Measurements from ENCODE around the gene CEP290. TPM values are rescaled to one million over a fixed set of nuclear protein-coding genes. Genes with fewer than 3 reads are reported as not detected.
A peak's percentile ranks its signal among the peaks of the same experiment; 100 is the strongest.
"Not testable (repeated sequence)": the region's sequence is repeated elsewhere in the genome, so short reads cannot be mapped to it uniquely, and the experiment has no call there.

Gene CEP290
- total and polyA plus RNA-seq, 7 experiments from 2014 or later = 4.4 to 29.5 (median 15.1) TPM

GRCh38 chr12:88144546-88145468 lies 2.9 kb upstream of the CEP290 start:
- Mint-ChIP-seq H3K4me3 (peak overlapping the region in 6 of 10 donors; percentile 19 to 100 (median 70)), H3K4me1 (peaks cover 17 to 71% (median 49%) of the 10 kb centered on the region in 7 donors)
- CTCF ChIA-PET = no interaction called here

GRCh38 chr12:88144037-88144436 lies 2.1 kb upstream of the CEP290 start:
- Mint-ChIP-seq H3K36me3 (peaks cover 0 to 10% (median 3%) of the 10 kb centered on the region in 5 donors), H3K27me3 (no peaks in the 10 kb centered on the region), H3K4me1 (peaks cover 13 to 69% (median 48%) of the 10 kb centered on the region in 7 donors), H3K9me3 (peaks cover 0 to 2% (median 0%) of the 10 kb centered on the region in 11 donors), H3K4me3 (peak overlapping the region in 9 of 10 donors; percentile 11 to 100 (median 51)), H3K27ac (no peak overlapping the region)
- DNase-seq (no peak), ATAC-seq (no peak)
- no peaks in the 10 kb centered on the region for H3K9me3 ChIP-seq (ENCODE audit: control insufficient read depth in 2 of 3, low read length in 3 of 3)
- no peak overlapping the region for H3K4me3 ChIP-seq (ENCODE audit: low read length)
- H3K36me3 ChIP-seq (ENCODE audit: control insufficient read depth in 2 of 3, insufficient read depth in 3 of 3, low read length in 3 of 3) = no peaks in the 10 kb centered on the region
- no peak overlapping the region for H3K27ac ChIP-seq (ENCODE audit: low read depth, low read length)
- H3K4me1 ChIP-seq (ENCODE audit: control insufficient read depth in 2 of 2, insufficient read depth in 2 of 2, low read length in 2 of 2) = peaks cover 12 to 14% of the 10 kb centered on the region in 2 donors
- intact Hi-C loops (cut with micrococcal nuclease) = loop anchor here in 1 of 2 donors (5.0 kb wide), 1 partner anchor 1718 kb away; no protein-coding TSS in a partner anchor
- no peaks in the 10 kb centered on the region for H3K27me3 ChIP-seq (ENCODE audit: control insufficient read depth in 2 of 2, insufficient read depth in 2 of 2, low read length in 2 of 2)
- ChIA-PET POLR2A (no interaction called here), CTCF (no interaction called here)

More at GRCh38 chr12:88144546-88145468, 2.9 kb upstream of the CEP290 start:
- Histone ChIP-seq H3K4me1 (ENCODE audit: control insufficient read depth in 2 of 2, insufficient read depth in 2 of 2, low read length in 2 of 2) (peaks cover 12 to 14% of the 10 kb centered on the region in 2 donors), H3K9me3 (ENCODE audit: control insufficient read depth in 2 of 3, low read length in 3 of 3) (no peaks in the 10 kb centered on the region), H3K27me3 (ENCODE audit: control insufficient read depth in 2 of 2, insufficient read depth in 2 of 2, low read length in 2 of 2) (no peaks in the 10 kb centered on the region), H3K4me3 (ENCODE audit: low read length) (no peak overlapping the region), H3K27ac (ENCODE audit: low read depth, low read length) (no peak overlapping the region), H3K36me3 (ENCODE audit: control insufficient read depth in 2 of 3, insufficient read depth in 3 of 3, low read length in 3 of 3) (no peaks in the 10 kb centered on the region)
- intact Hi-C loops (cut with micrococcal nuclease) = loop anchor here in 1 of 2 donors (5.0 kb wide), 1 partner anchor 1717 kb away; no protein-coding TSS in a partner anchor
- Mint-ChIP-seq H3K27me3 (no peaks in the 10 kb centered on the region), H3K36me3 (peaks cover 0 to 12% (median 3%) of the 10 kb centered on the region in 5 donors), H3K9me3 (peaks cover 0 to 2% (median 0%) of the 10 kb centered on the region in 11 donors), H3K27ac (no peak overlapping the region)
- no peak for DNase-seq
- no peak for ATAC-seq
- POLR2A ChIA-PET = interaction anchor here (0.9 kb wide), 1 partner anchor 10 kb away, joined by 4 read pairs; no protein-coding TSS in a partner anchor

GRCh38 chr12:88142610-88142991 lies 713 bp upstream of the CEP290 start:
- POLR2A ChIA-PET = interaction anchor here (0.6 to 2.0 kb wide), 3 partner anchors 11 to 107 kb away, joined by 3 to 14 read pairs (median 3); a partner anchor contains a TSS
- H3K4me3 ChIP-seq (ENCODE audit: low read length) = peak overlapping the region; percentile 82
- intact Hi-C loops (cut with micrococcal nuclease) = loop anchor here (1.0 to 5.0 kb wide), 9 partner anchors 9 to 1720 kb away; partner anchors contain the start of genes DUSP6 (in 1 of the 2), GALNT4 (in 1 of the 2) and POC1B (in 1 of the 2)
- Mint-ChIP-seq H3K27me3 (no peaks in the 10 kb centered on the region), H3K4me1 (peaks cover 25 to 70% (median 45%) of the 10 kb centered on the region in 7 donors), H3K9me3 (peaks cover 0 to 2% (median 0%) of the 10 kb centered on the region in 11 donors), H3K36me3 (peaks cover 7 to 18% (median 11%) of the 10 kb centered on the region in 5 donors), H3K27ac (peak overlapping the region; percentile 66 to 99 (median 94)), H3K4me3 (peak overlapping the region; percentile 88 to 100 (median 96))
- peaks cover 12 to 14% of the 10 kb centered on the region in 2 donors for H3K4me1 ChIP-seq (ENCODE audit: control insufficient read depth in 2 of 2, insufficient read depth in 2 of 2, low read length in 2 of 2)
- peaks cover 0 to 7% (median 0%) of the 10 kb centered on the region in 3 experiments for H3K36me3 ChIP-seq (ENCODE audit: control insufficient read depth in 2 of 3, insufficient read depth in 3 of 3, low read length in 3 of 3)
- CTCF ChIA-PET = no interaction called here
- peak overlapping the region; percentile 84 for H3K27ac ChIP-seq (ENCODE audit: low read depth, low read length)
- no peaks in the 10 kb centered on the region for H3K27me3 ChIP-seq (ENCODE audit: control insufficient read depth in 2 of 2, insufficient read depth in 2 of 2, low read length in 2 of 2)
- DNase-seq (peak in 3 of 9 donors; percentile 6 to 38 (median 13)), ATAC-seq (no peak)
- H3K9me3 ChIP-seq (ENCODE audit: control insufficient read depth in 2 of 3, low read length in 3 of 3) = no peaks in the 10 kb centered on the region

GRCh38 chr12:88141425-88141773 lies 489 bp downstream of the CEP290 start:
- ATAC-seq (no peak), DNase-seq (no peak)
- H3K9me3 Mint-ChIP-seq = peaks cover 0 to 2% (median 0%) of the 10 kb centered on the region in 11 donors
- Histone ChIP-seq H3K36me3 (ENCODE audit: control insufficient read depth in 2 of 3, insufficient read depth in 3 of 3, low read length in 3 of 3) (peaks cover 0 to 8% (median 0%) of the 10 kb centered on the region in 3 experiments), H3K27ac (ENCODE audit: low read depth, low read length) (peak overlapping the region; percentile 84), H3K9me3 (ENCODE audit: control insufficient read depth in 2 of 3, low read length in 3 of 3) (no peaks in the 10 kb centered on the region), H3K4me1 (ENCODE audit: control insufficient read depth in 2 of 2, insufficient read depth in 2 of 2, low read length in 2 of 2) (peaks cover 12 to 14% of the 10 kb centered on the region in 2 donors), H3K4me3 (ENCODE audit: low read length) (peak overlapping the region; percentile 82), H3K27me3 (ENCODE audit: control insufficient read depth in 2 of 2, insufficient read depth in 2 of 2, low read length in 2 of 2) (no peaks in the 10 kb centered on the region)
- peak overlapping the region; percentile 66 to 99 (median 94) for H3K27ac Mint-ChIP-seq
- ChIA-PET POLR2A (interaction anchor here (0.6 to 2.0 kb wide), 3 partner anchors 36 to 1568 kb away, joined by 4 to 14 read pairs (median 7); partner anchors contain the start of gene ATP2B1), CTCF (no interaction called here)
- H3K36me3 Mint-ChIP-seq = peaks cover 11 to 24% (median 18%) of the 10 kb centered on the region in 5 donors
- H3K27me3 Mint-ChIP-seq = no peaks in the 10 kb centered on the region
- peaks cover 26 to 69% (median 45%) of the 10 kb centered on the region in 7 donors for H3K4me1 Mint-ChIP-seq
- peak overlapping the region; percentile 88 to 100 (median 96) for H3K4me3 Mint-ChIP-seq
- intact Hi-C loops (cut with micrococcal nuclease) = loop anchor here in 1 of 2 donors (1.0 to 5.0 kb wide), 3 partner anchors 9 to 1721 kb away; no protein-coding TSS in a partner anchor

DNA sequence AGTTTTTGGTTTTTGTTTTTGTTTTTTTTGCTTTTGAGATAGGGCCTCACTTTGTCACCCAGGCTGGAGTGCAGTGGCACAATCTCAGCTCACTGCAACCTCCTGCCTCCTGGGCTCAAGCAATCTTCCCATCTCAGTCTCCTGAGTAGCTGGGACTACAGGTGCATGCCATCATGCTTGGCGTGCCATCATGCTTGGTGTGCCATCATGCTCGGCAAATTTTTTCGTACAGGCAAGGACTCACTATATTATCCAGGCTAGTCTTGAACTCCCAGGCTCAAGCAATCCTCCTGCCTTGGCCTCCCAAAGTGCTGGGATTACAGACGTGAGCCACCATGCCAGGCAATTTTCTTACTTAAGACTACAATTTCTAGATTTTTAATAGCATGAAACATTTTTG lies 2.2 kb downstream of the CEP290 start:
- DNase-seq; H3K27me3 ChIP-seq (ENCODE audit: control insufficient read depth in 2 of 2, insufficient read depth in 2 of 2, low read length in 2 of 2); H3K9me3 ChIP-seq (ENCODE audit: control insufficient read depth in 2 of 3, low read length in 3 of 3); H3K27ac ChIP-seq (ENCODE audit: low read depth, low read length); H3K36me3 ChIP-seq (ENCODE audit: control insufficient read depth in 2 of 3, insufficient read depth in 3 of 3, low read length in 3 of 3); H3K9me3 Mint-ChIP-seq; ATAC-seq; H3K27me3 Mint-ChIP-seq; H3K4me3 ChIP-seq (ENCODE audit: low read length); POLR2A ChIA-PET; H3K27ac Mint-ChIP-seq; H3K4me3 Mint-ChIP-seq: not testable (repeated sequence)
- intact Hi-C loops (cut with micrococcal nuclease) = loop anchor here in 1 of 2 donors (5.0 kb wide), 1 partner anchor 1723 kb away; no protein-coding TSS in a partner anchor
- peaks cover 12 to 14% of the 10 kb centered on the region in 2 donors for H3K4me1 ChIP-seq (ENCODE audit: control insufficient read depth in 2 of 2, insufficient read depth in 2 of 2, low read length in 2 of 2)
- CTCF ChIA-PET = interaction anchor here (0.7 kb wide), 2 partner anchors 15 to 18 kb away, joined by 3 to 4 read pairs; no protein-coding TSS in a partner anchor
- Mint-ChIP-seq H3K36me3 (peaks cover 14 to 22% (median 19%) of the 10 kb centered on the region in 5 donors), H3K4me1 (peaks cover 13 to 54% (median 30%) of the 10 kb centered on the region in 7 donors)

DNA sequence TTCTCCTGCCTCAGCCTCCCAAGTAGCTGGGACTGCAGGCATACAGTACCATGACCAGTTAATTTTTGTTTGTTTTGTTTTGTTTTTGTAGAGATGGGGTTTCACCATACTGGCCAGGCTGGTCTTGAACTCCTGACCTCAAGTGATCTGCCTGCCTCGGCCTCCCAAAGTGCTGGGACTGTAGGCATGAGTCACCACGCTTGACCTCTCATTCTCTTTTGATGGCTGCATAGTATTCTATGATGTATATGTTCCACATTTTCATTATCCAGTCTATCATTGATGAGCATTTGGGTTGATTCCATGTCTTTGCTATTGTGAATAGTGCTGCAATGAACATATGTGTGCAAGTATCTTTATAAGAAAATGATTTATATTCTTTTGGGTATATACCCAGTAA lies 8.7 kb downstream of the CEP290 start:
- H3K4me1 Mint-ChIP-seq = peaks cover 5 to 14% (median 8%) of the 10 kb centered on the region in 7 donors
- H3K27ac Mint-ChIP-seq; H3K4me3 ChIP-seq (ENCODE audit: low read length); H3K9me3 ChIP-seq (ENCODE audit: control insufficient read depth in 2 of 3, low read length in 3 of 3); CTCF ChIA-PET; H3K27me3 ChIP-seq (ENCODE audit: control insufficient read depth in 2 of 2, insufficient read depth in 2 of 2, low read length in 2 of 2); H3K27me3 Mint-ChIP-seq; H3K4me1 ChIP-seq (ENCODE audit: control insufficient read depth in 2 of 2, insufficient read depth in 2 of 2, low read length in 2 of 2); H3K27ac ChIP-seq (ENCODE audit: low read depth, low read length); ATAC-seq; H3K4me3 Mint-ChIP-seq; POLR2A ChIA-PET; H3K9me3 Mint-ChIP-seq; DNase-seq: not testable (repeated sequence)
- intact Hi-C loops (cut with micrococcal nuclease) = loop anchor here in 1 of 2 donors (1.0 kb wide), 1 partner anchor 9 kb away; the partner anchor contains the start of genes CEP290 and TMTC3
- H3K36me3 ChIP-seq (ENCODE audit: control insufficient read depth in 2 of 3, insufficient read depth in 3 of 3, low read length in 3 of 3) = peaks cover 0 to 11% (median 0%) of the 10 kb centered on the region in 3 experiments
- H3K36me3 Mint-ChIP-seq = peaks cover 17 to 43% (median 29%) of the 10 kb centered on the region in 5 donors

Measured in naive thymus-derived CD4-positive, alpha-beta T cell (primary cell).